NCI-H1417 treated with DMSO at 0.1 percent for 48 hours (cell line): Measurements from ENCODE around the gene REPS2.

Source experiments
- DNase-seq: peaks from one replicate; lab custom pipeline; 2025; lab: John Stamatoyannopoulos, UW

REPS2 gene

DNA sequence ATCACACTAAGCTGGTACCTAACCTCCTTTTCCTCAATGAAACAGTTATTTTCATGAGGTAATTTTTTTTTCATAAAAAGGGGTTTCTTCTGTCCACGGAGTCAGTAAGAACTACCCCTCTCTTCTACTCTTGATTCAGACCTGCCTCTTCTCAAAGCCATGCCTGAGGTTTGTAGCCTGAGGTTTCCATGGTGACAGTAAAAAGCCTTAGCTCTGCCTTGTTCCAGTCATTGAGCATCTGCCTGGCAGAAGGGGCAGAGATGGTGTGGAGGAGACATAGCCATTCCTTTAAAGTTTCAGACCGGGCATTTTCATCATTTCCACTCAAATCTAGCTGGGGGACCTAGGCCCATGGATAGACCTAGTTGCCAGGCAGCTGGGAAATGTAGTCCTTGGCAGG is 135.5 kb downstream of the REPS2 start:
- no peak for DNase-seq

- no peak for DNase-seq
Observed at GRCh38 chrX:17082831-17083230, 136.4 kb downstream of the REPS2 start.

GRCh38 chrX:17086317-17086716 is 139.9 kb downstream of the REPS2 start:
- no peak for DNase-seq

GRCh38 chrX:17095161-17095560 is 148.7 kb downstream of the REPS2 start:
- DNase-seq, result no peak

- DNase-seq, result no peak
Observed at GRCh38 chrX:17098516-17099247, 152.2 kb downstream of the REPS2 start.

GRCh38 chrX:17104433-17104832 is 158.0 kb downstream of the REPS2 start:
- DNase-seq, result no peak

- no peak for DNase-seq
Observed at GRCh38 chrX:17120816-17121215, 174.4 kb downstream of the REPS2 start.

DNA sequence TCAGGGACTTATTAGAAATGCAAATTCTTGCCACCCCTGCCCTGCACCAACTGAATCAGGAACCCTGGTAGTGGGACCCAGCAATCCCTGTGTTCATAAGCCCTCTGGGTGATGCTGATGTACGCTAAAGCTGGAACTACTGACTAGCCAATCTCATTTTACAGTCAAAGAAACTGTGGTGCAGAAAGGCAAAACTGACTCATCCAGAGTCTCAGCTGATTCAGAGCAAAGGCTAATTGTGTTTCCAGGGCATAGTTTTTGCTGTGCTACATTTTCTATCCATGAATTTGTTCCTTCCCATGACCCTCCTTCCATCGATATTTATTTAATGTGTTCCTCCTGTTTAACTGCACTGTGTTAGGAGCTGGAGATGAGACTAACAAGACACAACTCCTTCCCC is 207.5 kb downstream of the REPS2 start:
- no peak for DNase-seq

DNA sequence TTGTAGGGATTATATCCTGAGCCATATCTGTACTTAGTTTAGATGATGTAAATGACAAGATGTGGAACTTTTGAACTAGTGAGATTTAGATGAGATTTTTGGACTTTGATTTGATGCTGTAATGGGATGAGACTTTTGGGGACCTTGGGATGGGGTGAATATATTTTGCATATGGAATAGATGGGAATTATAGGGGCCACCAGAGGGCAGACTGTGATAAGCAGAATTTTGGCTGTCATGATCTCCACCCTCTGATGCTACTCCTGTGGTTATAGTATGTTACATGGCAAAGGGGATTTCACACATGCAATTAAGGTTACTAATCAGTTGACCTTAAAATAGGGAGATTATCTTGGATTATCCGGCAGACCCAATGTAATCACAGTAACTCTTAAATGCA is 214.5 kb downstream of the REPS2 start:
- DNase-seq, result no peak

DNA sequence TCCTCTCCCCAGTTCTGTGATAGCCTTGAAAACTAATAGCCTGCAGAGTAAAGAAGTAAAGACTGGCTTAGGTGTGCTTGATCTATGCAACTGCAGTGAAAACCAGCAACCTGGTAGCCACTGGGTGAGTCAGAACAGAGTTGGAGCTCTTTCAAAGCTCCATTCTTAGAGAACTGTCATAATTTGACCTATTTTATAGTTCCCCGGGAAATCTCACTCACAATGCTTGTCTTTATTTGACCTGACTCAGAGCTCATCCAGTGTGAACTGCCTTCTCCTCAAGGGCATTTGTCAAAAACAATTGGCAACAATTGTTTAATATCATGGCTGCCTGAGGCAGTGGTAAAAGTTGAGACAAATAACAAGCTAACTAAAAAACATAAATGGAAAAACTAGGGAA is 215.5 kb downstream of the REPS2 start:
- DNase-seq, result no peak

GRCh38 chrX:17164079-17164478 is 217.6 kb downstream of the REPS2 start:
- DNase-seq, result no peak

GRCh38 chrX:17164941-17165340 is 218.5 kb downstream of the REPS2 start:
- DNase-seq, result no peak

- no peak for DNase-seq
Observed at GRCh38 chrX:17167915-17168314, 221.5 kb downstream of the REPS2 start.

GRCh38 chrX:17170973-17171372 is 224.5 kb downstream of the REPS2 start:
- DNase-seq, result no peak

DNA sequence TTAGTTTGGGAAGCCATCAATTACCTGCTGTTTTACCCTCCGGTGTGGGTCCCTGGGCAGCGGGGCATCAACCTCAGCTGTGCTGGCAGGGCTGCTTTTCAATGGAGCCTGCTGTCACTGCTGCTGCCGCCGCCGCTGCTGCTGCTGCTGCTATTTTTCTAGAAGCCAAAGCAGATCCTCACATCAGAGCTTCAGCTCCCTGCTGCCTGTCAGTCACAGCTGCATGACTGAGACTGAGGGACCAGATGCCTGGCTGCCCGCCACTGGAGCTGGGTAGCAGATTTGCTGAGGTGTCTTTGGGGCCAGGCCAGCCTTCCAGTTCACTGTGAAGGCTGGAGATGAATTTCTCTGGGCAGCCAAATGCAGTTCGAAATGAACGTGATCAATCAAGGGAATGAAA is 228.2 kb downstream of the REPS2 start:
- DNase-seq, result no peak

GRCh38 chrX:17182317-17182716 is 235.9 kb downstream of the REPS2 start:
- no peak for DNase-seq

GRCh38 chrX:17183566-17183965 is 237.1 kb downstream of the REPS2 start:
- DNase-seq, result no peak

GRCh38 chrX:17185431-17185830 is 239.0 kb downstream of the REPS2 start:
- DNase-seq, result no peak

DNA sequence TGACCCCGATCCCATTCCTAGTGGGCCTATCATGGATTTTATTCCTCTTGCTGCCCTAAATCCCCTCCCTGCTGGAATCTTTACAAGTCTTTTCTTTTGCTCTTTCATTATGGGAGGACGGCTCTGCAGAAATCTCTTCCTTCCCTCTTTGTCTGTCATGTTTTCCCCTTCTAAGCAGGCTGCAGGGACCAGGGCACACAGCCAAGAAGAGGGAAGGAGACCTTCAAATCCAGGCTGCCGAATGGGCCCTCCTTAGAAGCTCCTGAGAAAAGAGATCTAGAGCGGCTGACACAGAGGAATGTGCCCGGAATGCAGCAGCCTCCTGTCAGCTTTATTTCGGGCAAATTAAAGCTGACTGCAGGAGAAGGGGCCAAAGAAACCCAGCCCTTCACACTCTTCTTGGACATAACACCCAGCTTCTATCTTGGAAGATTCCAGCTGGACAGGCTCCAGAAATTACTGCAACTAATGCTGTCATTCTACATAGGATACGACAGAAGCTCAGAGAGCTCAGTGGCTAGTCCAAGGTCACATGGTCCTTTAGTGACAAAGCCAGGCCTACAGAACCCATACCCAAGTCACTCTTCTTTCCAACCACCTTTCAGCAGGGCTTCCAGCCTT is 240.8 kb downstream of the REPS2 start:
- DNase-seq, result no peak

GRCh38 chrX:17192106-17192505 is 245.6 kb downstream of the REPS2 start:
- DNase-seq, result no peak
